NCI-H2081 treated with DMSO at 0.1 percent for 48 hours (cell line): ENCODE results near the gene MRPS6.

Source experiments
- DNase-seq: peaks from one replicate; lab custom pipeline; 2025; lab: John Stamatoyannopoulos, UW

The MRPS6 gene

GRCh38 chr21:34071683-34072082 is 1.7 kb upstream of the MRPS6 start:
- no peak for DNase-seq

GRCh38 chr21:34072145-34073031 is 990 bp upstream of the MRPS6 start:
- no peak for DNase-seq

GRCh38 chr21:34073749-34074282 is 438 bp downstream of the MRPS6 start:
- DNase-seq, result no peak

GRCh38 chr21:34074283-34075090 is 1.1 kb downstream of the MRPS6 start:
- no peak for DNase-seq

GRCh38 chr21:34075091-34075425 is 1.7 kb downstream of the MRPS6 start:
- no peak for DNase-seq

GRCh38 chr21:34075760-34076660 is 2.6 kb downstream of the MRPS6 start:
- DNase-seq, result no peak

GRCh38 chr21:34076835-34077234 is 3.5 kb downstream of the MRPS6 start:
- DNase-seq, result no peak

- DNase-seq, result no peak
Observed at GRCh38 chr21:34077888-34078287, 4.5 kb downstream of the MRPS6 start.

GRCh38 chr21:34078915-34079314 is 5.5 kb downstream of the MRPS6 start:
- DNase-seq, result no peak

- DNase-seq, result no peak
Observed at GRCh38 chr21:34080710-34081109, 7.3 kb downstream of the MRPS6 start.

- DNase-seq, result no peak
Observed at GRCh38 chr21:34082769-34083168, 9.4 kb downstream of the MRPS6 start.

GRCh38 chr21:34083357-34083756 is 10.0 kb downstream of the MRPS6 start:
- DNase-seq, result no peak

GRCh38 chr21:34085129-34085528 is 11.8 kb downstream of the MRPS6 start:
- DNase-seq, result no peak

- no peak for DNase-seq
Observed at GRCh38 chr21:34086887-34087306, 13.5 kb downstream of the MRPS6 start.

GRCh38 chr21:34088752-34089151 is 15.4 kb downstream of the MRPS6 start:
- no peak for DNase-seq

GRCh38 chr21:34091032-34091431 is 17.7 kb downstream of the MRPS6 start:
- no peak for DNase-seq

GRCh38 chr21:34091607-34092006 is 18.2 kb downstream of the MRPS6 start:
- no peak for DNase-seq

- no peak for DNase-seq
Observed at GRCh38 chr21:34092262-34092921, 19.0 kb downstream of the MRPS6 start.

GRCh38 chr21:34093083-34093482 is 19.7 kb downstream of the MRPS6 start:
- no peak for DNase-seq

GRCh38 chr21:34094949-34095348 is 21.6 kb downstream of the MRPS6 start:
- no peak for DNase-seq

GRCh38 chr21:34097442-34097841 is 24.1 kb downstream of the MRPS6 start:
- DNase-seq, result no peak
